Measurements from ENCODE around the gene CFAP251.

- TF ChIP-seq REST (IDR thresholded peaks at IDR 0.05; ENCODE audit: low read depth) (no peak), ZBTB7A (IDR thresholded peaks at IDR 0.05; ENCODE audit: low read depth) (no peak), EP300 (IDR thresholded peaks at IDR 0.05; ENCODE audit: borderline replicate concordance) (no peak), TAF1 (IDR thresholded peaks at IDR 0.05; ENCODE audit: low read depth) (no peak), YY1 (IDR thresholded peaks at IDR 0.05; ENCODE audit: low read depth) (no peak), TCF12 (IDR thresholded peaks at IDR 0.05; ENCODE audit: low read depth) (no peak), EGR1 (IDR thresholded peaks at IDR 0.05) (no peak), RAD21 (IDR thresholded peaks at IDR 0.05; ENCODE audit: low read depth) (no peak), USF1 (IDR thresholded peaks at IDR 0.05) (no peak), MAX (IDR thresholded peaks at IDR 0.05) (no peak), NFIC (IDR thresholded peaks at IDR 0.05) (no peak), CEBPB (IDR thresholded peaks at IDR 0.05) (no peak)
Observed at GRCh38 chr12:121980191-121980891, 61.9 kb downstream of the CFAP251 start.

Measured in Ishikawa (cell line).